ENCODE results near the gene ESRRA.

Gene ESRRA

DNA sequence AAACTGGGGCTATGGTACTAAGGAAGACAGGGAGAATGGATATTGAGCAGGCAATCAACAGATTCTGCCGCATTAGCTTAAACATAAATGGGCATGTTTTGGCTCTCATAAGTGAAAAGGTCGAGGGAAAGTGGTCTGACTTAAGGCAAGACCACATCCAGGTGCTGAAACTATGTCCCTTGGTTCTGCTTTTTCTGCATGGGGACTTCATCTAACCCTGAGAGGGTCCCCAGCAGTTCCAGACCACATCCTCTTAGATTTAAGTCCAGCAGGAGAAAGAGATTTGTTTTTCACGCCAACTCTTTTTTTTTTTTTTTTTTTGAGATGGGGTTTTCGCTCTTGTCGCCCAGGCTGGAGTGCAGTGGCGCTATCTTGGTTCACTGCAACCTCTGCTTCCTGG is 59.1 kb downstream of the ESRRA start:
- Mint-ChIP-seq H3K4me3 (no peak overlapping the region), H3K36me3 (ENCODE audit: low read depth) (peaks cover 48% of the 10 kb centered on the region), H3K27ac (no peak overlapping the region), H3K27me3 (no peaks in the 10 kb centered on the region), H3K9me3 (no peaks in the 10 kb centered on the region), H3K4me1 (ENCODE audit: low read depth) (peaks cover 13% of the 10 kb centered on the region)

GRCh38 chr11:64364911-64365310 is 59.6 kb downstream of the ESRRA start:
- no peak overlapping the region for H3K4me3 Mint-ChIP-seq
- peaks cover 51% of the 10 kb centered on the region for H3K36me3 Mint-ChIP-seq (ENCODE audit: low read depth)
- no peak overlapping the region for H3K27ac Mint-ChIP-seq
- no peaks in the 10 kb centered on the region for H3K27me3 Mint-ChIP-seq
- no peaks in the 10 kb centered on the region for H3K9me3 Mint-ChIP-seq
- H3K4me1 Mint-ChIP-seq (ENCODE audit: low read depth): peaks cover 8% of the 10 kb centered on the region
